Measurements from ENCODE around the gene ADGRG3. TPM values are rescaled to one million over a fixed set of nuclear protein-coding genes. Genes with fewer than 3 reads are reported as not detected.

Gene ADGRG3
- total and polyA plus RNA-seq, 9 of the 15 experiments (the other 6 are each of a cell fraction or from before 2014, with no cell fraction given) = 0.09 to 0.52 (median 0.14) TPM; not detected in 3

- intact Hi-C loops (cut with micrococcal nuclease) (loop anchor here (5.0 to 10.0 kb wide), 3 partner anchors 47 to 266 kb away; partner anchors contain the start of genes DRC7, USB1 and ZNF319), in situ Hi-C loops (cut with MboI) (no loop called here)
- no peaks in the 10 kb centered on the region for H3K9me3 ChIP-seq (replicated peaks; ENCODE audit: control insufficient read depth, insufficient read depth, low read depth, low read length)
- TF ChIP-seq ZNF274 (IDR thresholded peaks at IDR 0.05; ENCODE audit: borderline replicate concordance, low read depth, low read length) = no peak
- no peak overlapping the region for H3K27ac ChIP-seq (ENCODE audit: extremely low read depth, low read depth, low read length)
- H3K4me2 ChIP-seq (ENCODE audit: insufficient read depth, low read length) = no peak overlapping the region
- 89% methylated on average over 7 of the region's 7 CpGs for WGBS (ENCODE audit: insufficient coverage, low coverage, missing lambda C conversion rate)
- ChIA-PET POLR2A (no interaction called here), CTCF (ENCODE audit: low intra/inter-chr PET ratio) (no interaction called here)
- H3K36me3 ChIP-seq (ENCODE audit: control insufficient read depth, insufficient read depth, low read length) = peaks cover 29% of the 10 kb centered on the region; the same call in 1 of the 3 replicates
- no peaks in the 10 kb centered on the region for H3K27me3 ChIP-seq (ENCODE audit: control insufficient read depth in 2 of 2, insufficient read depth in 2 of 2, low read length in 2 of 2)
- H2AFZ ChIP-seq (ENCODE audit: low read depth, low read length) = no peak overlapping the region
- peaks cover 17% of the 10 kb centered on the region for H3K79me2 ChIP-seq (ENCODE audit: control insufficient read depth, insufficient read depth, low read length)
- peaks cover 19 to 52% of the 10 kb centered on the region in 2 experiments for H3K4me1 ChIP-seq (replicated peaks in 1 of 2; ENCODE audit: control insufficient read depth in 2 of 2, insufficient read depth in 2 of 2, low read length in 2 of 2)
- no peaks in the 10 kb centered on the region for H4K20me1 ChIP-seq (replicated peaks; ENCODE audit: control insufficient read depth, insufficient read depth, low read length)
- no peak for FAIRE-seq
- DNase-seq (ENCODE audit: extremely low read depth in 1 of 4, low spot score in 3 of 4) = no peak
- no peaks in the 10 kb centered on the region for H3K9me1 ChIP-seq (ENCODE audit: control insufficient read depth, insufficient read depth, low read length)
- BruUV-seq (replicated peaks) = no TSS peak
- peak overlapping the region in 1 of 2 experiments; percentile 37; a peak in 1 of 4 replicates for H3K9ac ChIP-seq (ENCODE audit: insufficient read depth in 1 of 2, low read depth in 2 of 2, low read length in 2 of 2)
- H3K4me3 ChIP-seq = no peak overlapping the region
- ATAC-seq = no peak
Measured at GRCh38 chr16:57738844-57739243, 70.7 kb downstream of the ADGRG3 start.

Other genes starting within 250 kb of the ADGRG3 start
Only the 7 nearest of the 10 such genes appear.
- gene DOK4, start 181.8 kb upstream of the ADGRG3 start, total RNA-seq (2014; rRNA removed) = 14.4 and 18.9 TPM in 2 replicates
- 2.3 and 3.2 TPM in 2 replicates for gene DOK4, start 181.8 kb upstream of the ADGRG3 start, total RNA-seq (2014; rRNA removed; fragmentation: Illumina TruSeq; extraction: Trizol)
- 8.3 and 9.3 TPM in 2 replicates for gene DOK4, start 181.8 kb upstream of the ADGRG3 start, total RNA-seq (2015; rRNA removed; fragmentation: Illumina TruSeq; extraction: Trizol)
- 11.0 and 11.4 TPM in 2 replicates for gene DOK4, start 181.8 kb upstream of the ADGRG3 start, total RNA-seq (2021)
- gene DOK4, start 181.8 kb upstream of the ADGRG3 start, polyA plus RNA-seq (2011; rRNA removed) = 10.8 and 11.3 TPM in 2 replicates
- gene DOK4, start 181.8 kb upstream of the ADGRG3 start, polyA plus RNA-seq (2014; fragmentation: Illumina TruSeq; extraction: Trizol) = 6.5 and 9.5 TPM in 2 replicates
- gene DOK4, start 181.8 kb upstream of the ADGRG3 start, polyA plus RNA-seq (2014; fragmentation: Nextera tagmentation; extraction: Ambion mirVana) = under 1 TPM; 0.10 TPM
- gene DOK4, start 181.8 kb upstream of the ADGRG3 start, polyA plus RNA-seq (2014; rRNA removed) = 12.4 and 16.4 TPM in 2 replicates
- gene CCDC102A, start 131.7 kb upstream of the ADGRG3 start, total RNA-seq (2014; rRNA removed) = 3.8 and 4.9 TPM in 2 replicates
- 0.16 and 0.58 TPM in 2 replicates for gene CCDC102A, start 131.7 kb upstream of the ADGRG3 start, total RNA-seq (2014; rRNA removed; fragmentation: Illumina TruSeq; extraction: Trizol)
- 1.4 and 2.1 TPM in 2 replicates for gene CCDC102A, start 131.7 kb upstream of the ADGRG3 start, total RNA-seq (2015; rRNA removed; fragmentation: Illumina TruSeq; extraction: Trizol)
- 2.7 and 3.0 TPM in 2 replicates for gene CCDC102A, start 131.7 kb upstream of the ADGRG3 start, total RNA-seq (2021)
- gene CCDC102A, start 131.7 kb upstream of the ADGRG3 start, polyA plus RNA-seq (2011; rRNA removed) = 2.2 and 2.4 TPM in 2 replicates
- 0.85 and 1.4 TPM in 2 replicates for gene CCDC102A, start 131.7 kb upstream of the ADGRG3 start, polyA plus RNA-seq (2014; fragmentation: Illumina TruSeq; extraction: Trizol)
- gene CCDC102A, start 131.7 kb upstream of the ADGRG3 start, polyA plus RNA-seq (2014; fragmentation: Nextera tagmentation; extraction: Ambion mirVana) = under 1 TPM; 0.03 to 0.11 TPM
- gene CCDC102A, start 131.7 kb upstream of the ADGRG3 start, polyA plus RNA-seq (2014; rRNA removed) = 2.0 and 4.9 TPM in 2 replicates
- 0.08 and 0.09 TPM in 2 replicates for gene ADGRG5, start 125.7 kb upstream of the ADGRG3 start, total RNA-seq (2014; rRNA removed)
- gene ADGRG5, start 125.7 kb upstream of the ADGRG3 start, total RNA-seq (2014; rRNA removed; fragmentation: Illumina TruSeq; extraction: Trizol) = 0.07 TPM in 1 of 2 replicates, not detected in the other
- gene ADGRG5, start 125.7 kb upstream of the ADGRG3 start, total RNA-seq (2015; rRNA removed; fragmentation: Illumina TruSeq; extraction: Trizol) = 0.14 and 0.30 TPM in 2 replicates
- 0.09 and 0.27 TPM in 2 replicates for gene ADGRG5, start 125.7 kb upstream of the ADGRG3 start, total RNA-seq (2021)
- gene ADGRG5, start 125.7 kb upstream of the ADGRG3 start, polyA plus RNA-seq (2011; rRNA removed) = 0.01 and 0.11 TPM in 2 replicates
- gene ADGRG5, start 125.7 kb upstream of the ADGRG3 start, polyA plus RNA-seq (2014; fragmentation: Illumina TruSeq; extraction: Trizol) = 0.08 and 0.10 TPM in 2 replicates
- under 1 TPM; 0.01 to 0.39 TPM for gene ADGRG5, start 125.7 kb upstream of the ADGRG3 start, polyA plus RNA-seq (2014; fragmentation: Nextera tagmentation; extraction: Ambion mirVana)
- gene ADGRG5, start 125.7 kb upstream of the ADGRG3 start, polyA plus RNA-seq (2014; rRNA removed) = 0.04 and 0.15 TPM in 2 replicates
- gene ADGRG1, start 39.7 kb upstream of the ADGRG3 start, total RNA-seq (2014; rRNA removed) = not detected in 2 replicates
- not detected in 2 replicates for gene ADGRG1, start 39.7 kb upstream of the ADGRG3 start, total RNA-seq (2014; rRNA removed; fragmentation: Illumina TruSeq; extraction: Trizol)
- gene ADGRG1, start 39.7 kb upstream of the ADGRG3 start, total RNA-seq (2015; rRNA removed; fragmentation: Illumina TruSeq; extraction: Trizol) = not detected in 2 replicates
- gene ADGRG1, start 39.7 kb upstream of the ADGRG3 start, total RNA-seq (2021) = 0.31 TPM in 1 of 2 replicates, not detected in the other
- gene ADGRG1, start 39.7 kb upstream of the ADGRG3 start, polyA plus RNA-seq (2011; rRNA removed) = 0.04 and 0.57 TPM in 2 replicates
- 0.16 and 0.29 TPM in 2 replicates for gene ADGRG1, start 39.7 kb upstream of the ADGRG3 start, polyA plus RNA-seq (2014; fragmentation: Illumina TruSeq; extraction: Trizol)
- not detected for gene ADGRG1, start 39.7 kb upstream of the ADGRG3 start, polyA plus RNA-seq (2014; fragmentation: Nextera tagmentation; extraction: Ambion mirVana)
- gene ADGRG1, start 39.7 kb upstream of the ADGRG3 start, polyA plus RNA-seq (2014; rRNA removed) = 0.34 TPM in 1 of 2 replicates, not detected in the other
- gene DRC7, start 26.5 kb downstream of the ADGRG3 start, total RNA-seq (2014; rRNA removed) = 0.09 TPM in 1 of 2 replicates, not detected in the other
- 0.04 TPM in 1 of 2 replicates, not detected in the other for gene DRC7, start 26.5 kb downstream of the ADGRG3 start, total RNA-seq (2014; rRNA removed; fragmentation: Illumina TruSeq; extraction: Trizol)
- gene DRC7, start 26.5 kb downstream of the ADGRG3 start, total RNA-seq (2015; rRNA removed; fragmentation: Illumina TruSeq; extraction: Trizol) = 0.19 and 0.33 TPM in 2 replicates
- gene DRC7, start 26.5 kb downstream of the ADGRG3 start, total RNA-seq (2021) = 0.22 and 0.24 TPM in 2 replicates
- gene DRC7, start 26.5 kb downstream of the ADGRG3 start, polyA plus RNA-seq (2011; rRNA removed) = 0.13 and 0.53 TPM in 2 replicates
- 0.12 and 0.29 TPM in 2 replicates for gene DRC7, start 26.5 kb downstream of the ADGRG3 start, polyA plus RNA-seq (2014; fragmentation: Illumina TruSeq; extraction: Trizol)
- not detected for gene DRC7, start 26.5 kb downstream of the ADGRG3 start, polyA plus RNA-seq (2014; fragmentation: Nextera tagmentation; extraction: Ambion mirVana)
- gene DRC7, start 26.5 kb downstream of the ADGRG3 start, polyA plus RNA-seq (2014; rRNA removed) = not detected in 2 replicates
- gene KATNB1, start 67.5 kb downstream of the ADGRG3 start, total RNA-seq (2014; rRNA removed) = 41.7 and 49.9 TPM in 2 replicates
- 11.0 and 12.4 TPM in 2 replicates for gene KATNB1, start 67.5 kb downstream of the ADGRG3 start, total RNA-seq (2014; rRNA removed; fragmentation: Illumina TruSeq; extraction: Trizol)
- gene KATNB1, start 67.5 kb downstream of the ADGRG3 start, total RNA-seq (2015; rRNA removed; fragmentation: Illumina TruSeq; extraction: Trizol) = 16.2 and 19.2 TPM in 2 replicates
- 50.2 and 52.6 TPM in 2 replicates for gene KATNB1, start 67.5 kb downstream of the ADGRG3 start, total RNA-seq (2021)
- gene KATNB1, start 67.5 kb downstream of the ADGRG3 start, polyA plus RNA-seq (2011; rRNA removed) = 21.9 and 35.8 TPM in 2 replicates
- gene KATNB1, start 67.5 kb downstream of the ADGRG3 start, polyA plus RNA-seq (2014; fragmentation: Illumina TruSeq; extraction: Trizol) = 34.2 and 55.7 TPM in 2 replicates
- gene KATNB1, start 67.5 kb downstream of the ADGRG3 start, polyA plus RNA-seq (2014; fragmentation: Nextera tagmentation; extraction: Ambion mirVana) = 1 to 10 TPM; 1.2 to 2.6 TPM
- gene KATNB1, start 67.5 kb downstream of the ADGRG3 start, polyA plus RNA-seq (2014; rRNA removed) = 39.6 and 48.0 TPM in 2 replicates
- 103 and 106 TPM in 2 replicates for gene KIFC3, start 134.2 kb downstream of the ADGRG3 start, total RNA-seq (2014; rRNA removed)
- 19.0 and 22.9 TPM in 2 replicates for gene KIFC3, start 134.2 kb downstream of the ADGRG3 start, total RNA-seq (2014; rRNA removed; fragmentation: Illumina TruSeq; extraction: Trizol)
- gene KIFC3, start 134.2 kb downstream of the ADGRG3 start, total RNA-seq (2015; rRNA removed; fragmentation: Illumina TruSeq; extraction: Trizol) = 26.2 and 28.4 TPM in 2 replicates
- gene KIFC3, start 134.2 kb downstream of the ADGRG3 start, total RNA-seq (2021) = 94.5 and 105 TPM in 2 replicates
- gene KIFC3, start 134.2 kb downstream of the ADGRG3 start, polyA plus RNA-seq (2011; rRNA removed) = 53.3 and 63.5 TPM in 2 replicates
- gene KIFC3, start 134.2 kb downstream of the ADGRG3 start, polyA plus RNA-seq (2014; fragmentation: Illumina TruSeq; extraction: Trizol) = 20.2 and 47.1 TPM in 2 replicates
- gene KIFC3, start 134.2 kb downstream of the ADGRG3 start, polyA plus RNA-seq (2014; fragmentation: Nextera tagmentation; extraction: Ambion mirVana) = under 1 TPM; 0.23 to 0.96 TPM
- 78.1 and 80.3 TPM in 2 replicates for gene KIFC3, start 134.2 kb downstream of the ADGRG3 start, polyA plus RNA-seq (2014; rRNA removed)